Loucy (cell line): ENCODE measurements around the gene GRWD1.

Source experiments
- H2AFZ ChIP-seq: fragments of 200-600 bp; sonication (generic); 2 replicates; pipeline ENCODE4 v1.6.0; 2016; ENCODE audit warnings: antibody characterized with exemption, mild to moderate bottlenecking, low read length, moderate library complexity
- H3F3A ChIP-seq: fragments of 200-600 bp; 2 replicates; pipeline ENCODE4 v1.6.0; 2016; ENCODE audit warnings: antibody characterized with exemption, low read depth, mild to moderate bottlenecking
- H3K27me3 ChIP-seq: fragments of 200-600 bp; sonication (generic); 2 replicates; pipeline ENCODE4 v1.6.1; 2014; ENCODE audit warnings: low read length, mild to moderate bottlenecking; ENCODE audit not compliant: insufficient read depth, poor library complexity, severe bottlenecking
- H3K36me3 ChIP-seq: fragments of 200-600 bp; sonication (generic); 2 replicates; pipeline ENCODE4 v1.6.1; 2016; ENCODE audit warnings: low read length; ENCODE audit not compliant: insufficient read depth
- H3K4me1 ChIP-seq: fragments of 200-600 bp; sonication (generic); 2 replicates; pipeline ENCODE4 v1.5.1; 2014; ENCODE audit warnings: low read length, mild to moderate bottlenecking; ENCODE audit not compliant: insufficient read depth, poor library complexity, severe bottlenecking
- H3K4me2 ChIP-seq: fragments of 200-600 bp; sonication (generic); 2 replicates; pipeline ENCODE4 v1.6.0; 2014; ENCODE audit warnings: antibody characterized with exemption, low read length, low read depth, mild to moderate bottlenecking; ENCODE audit not compliant: poor library complexity, severe bottlenecking
- H3K4me3 ChIP-seq: fragments of 200-600 bp; sonication (generic); 2 replicates; pipeline ENCODE4 v1.5.1; 2014; ENCODE audit warnings: low read length, mild to moderate bottlenecking, mixed read lengths; ENCODE audit not compliant: poor library complexity, severe bottlenecking
- H3K79me2 ChIP-seq: fragments of 200-600 bp; sonication (generic); 2 replicates; pipeline ENCODE4 v1.6.1; 2014; ENCODE audit warnings: low read length; ENCODE audit not compliant: insufficient read depth
- H3K9ac ChIP-seq: fragments of 200-600 bp; sonication (generic); 2 replicates; pipeline ENCODE4 v1.6.0; 2014; ENCODE audit warnings: mild to moderate bottlenecking, low read depth, low read length, moderate library complexity; ENCODE audit not compliant: poor library complexity, severe bottlenecking
- H3K9me2 ChIP-seq: fragments of 200-600 bp; sonication (generic); replicated peaks from 2 replicates; pipeline ENCODE4 v1.6.1; 2016; ENCODE audit warnings: low read depth, low read length, mixed read lengths
- H3K9me3 ChIP-seq: fragments of 200-600 bp; sonication (generic); 2 replicates; pipeline ENCODE4 v1.6.1; 2014; ENCODE audit warnings: mild to moderate bottlenecking, antibody characterized with exemption, low read length, low read depth; ENCODE audit not compliant: insufficient read depth
- H4K20me1 ChIP-seq: fragments of 200-600 bp; sonication (generic); 2 replicates; pipeline ENCODE4 v1.6.0; 2014; ENCODE audit warnings: antibody characterized with exemption, low read length, mild to moderate bottlenecking; ENCODE audit not compliant: insufficient read depth, poor library complexity, severe bottlenecking
- EZH2phosphoT487 ChIP-seq: fragments of 200-600 bp; IDR thresholded peaks from 2 replicates; pipeline ENCODE4 v1.6.1; 2018; ENCODE audit warnings: antibody characterized with exemption, mild to moderate bottlenecking, moderate library complexity, borderline replicate concordance
- TF ChIP-seq, protein P1 (sequence below): fragments of 200-600 bp; sonication (generic); conservative IDR thresholded peaks from 2 replicates; pipeline ENCODE4 v1.5.1; 2014; ENCODE audit warnings: mild to moderate bottlenecking, antibody characterized with exemption, low read length

The GRWD1 gene

DNA sequence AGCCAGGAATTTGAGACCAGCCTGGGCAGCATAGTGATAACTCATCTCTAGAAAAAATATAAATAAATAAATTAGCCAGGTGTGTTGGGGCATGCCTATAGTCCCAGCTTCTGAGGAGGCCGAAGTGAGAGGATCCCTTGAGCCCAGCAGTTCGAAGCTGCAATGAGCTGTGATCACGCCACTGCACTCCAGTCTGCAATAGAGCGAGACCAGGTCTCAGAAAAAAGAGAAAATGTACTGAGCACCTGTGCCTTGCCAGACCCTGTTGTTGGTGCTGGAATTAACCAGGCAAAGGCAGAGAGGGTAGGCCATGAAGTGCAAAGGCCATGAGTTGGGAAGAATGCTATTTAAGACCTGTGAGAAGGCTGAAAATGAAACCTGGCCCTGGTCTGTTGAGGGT, 26.1 kb downstream of the GRWD1 start:
- H4K20me1 ChIP-seq: peaks cover 33% of the 10 kb centered on the region

DNA sequence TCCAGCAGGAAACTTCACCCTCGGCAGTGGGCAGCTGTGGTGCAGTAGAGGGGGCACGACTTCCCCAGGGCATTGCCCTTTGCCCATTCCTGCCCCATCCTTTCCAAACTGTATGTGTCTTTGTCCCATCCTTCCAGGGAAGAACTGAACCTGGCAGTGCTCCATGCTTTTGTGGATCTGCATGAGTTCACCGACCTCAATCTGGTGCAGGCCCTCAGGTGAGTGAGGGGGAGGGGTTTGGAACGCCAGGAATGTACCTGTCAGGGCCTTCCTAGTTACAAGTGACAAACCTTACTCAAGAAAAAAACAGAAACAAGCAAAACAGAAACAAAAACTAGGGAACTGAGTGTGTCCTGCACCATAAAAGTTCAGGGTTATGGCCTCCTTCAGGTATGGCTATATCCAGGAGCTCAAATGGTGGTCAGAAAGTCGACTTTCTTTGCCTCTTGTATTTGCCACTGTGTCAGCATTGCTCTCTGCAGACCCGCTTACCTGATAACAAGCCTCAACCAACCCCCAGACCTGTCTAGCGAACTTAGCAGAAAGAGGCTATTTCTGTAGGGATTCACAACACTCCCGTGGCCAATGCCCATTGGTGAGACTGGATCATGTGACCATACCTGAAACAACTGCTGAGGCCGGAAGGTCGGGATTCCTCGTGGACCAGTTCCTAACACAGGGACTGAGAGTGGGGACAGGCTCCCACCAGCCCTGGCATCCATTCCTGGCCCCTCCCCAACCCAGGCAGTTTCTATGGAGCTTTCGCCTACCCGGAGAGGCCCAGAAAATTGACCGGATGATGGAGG, 27.6 kb downstream of the GRWD1 start:
- H2AFZ ChIP-seq: no peak overlapping the region
- H3K36me3 ChIP-seq: peaks cover 63% of the 10 kb centered on the region; the same call in 1 of the 2 replicates
- H4K20me1 ChIP-seq: peaks cover 33% of the 10 kb centered on the region
- H3K4me1 ChIP-seq: peaks cover 15% of the 10 kb centered on the region
- no peak overlapping the region for H3K4me3 ChIP-seq
- H3K27me3 ChIP-seq: no peaks in the 10 kb centered on the region
- H3K4me2 ChIP-seq: no peak overlapping the region
- no peak overlapping the region for H3K9ac ChIP-seq
- TF ChIP-seq, protein P1, sequence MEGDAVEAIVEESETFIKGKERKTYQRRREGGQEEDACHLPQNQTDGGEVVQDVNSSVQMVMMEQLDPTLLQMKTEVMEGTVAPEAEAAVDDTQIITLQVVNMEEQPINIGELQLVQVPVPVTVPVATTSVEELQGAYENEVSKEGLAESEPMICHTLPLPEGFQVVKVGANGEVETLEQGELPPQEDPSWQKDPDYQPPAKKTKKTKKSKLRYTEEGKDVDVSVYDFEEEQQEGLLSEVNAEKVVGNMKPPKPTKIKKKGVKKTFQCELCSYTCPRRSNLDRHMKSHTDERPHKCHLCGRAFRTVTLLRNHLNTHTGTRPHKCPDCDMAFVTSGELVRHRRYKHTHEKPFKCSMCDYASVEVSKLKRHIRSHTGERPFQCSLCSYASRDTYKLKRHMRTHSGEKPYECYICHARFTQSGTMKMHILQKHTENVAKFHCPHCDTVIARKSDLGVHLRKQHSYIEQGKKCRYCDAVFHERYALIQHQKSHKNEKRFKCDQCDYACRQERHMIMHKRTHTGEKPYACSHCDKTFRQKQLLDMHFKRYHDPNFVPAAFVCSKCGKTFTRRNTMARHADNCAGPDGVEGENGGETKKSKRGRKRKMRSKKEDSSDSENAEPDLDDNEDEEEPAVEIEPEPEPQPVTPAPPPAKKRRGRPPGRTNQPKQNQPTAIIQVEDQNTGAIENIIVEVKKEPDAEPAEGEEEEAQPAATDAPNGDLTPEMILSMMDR: no peak
- TF ChIP-seq EZH2phosphoT487: no peak
- H3K9me3 ChIP-seq: no peaks in the 10 kb centered on the region
- H3K9me2 ChIP-seq: no peaks in the 10 kb centered on the region
- no peaks in the 10 kb centered on the region for H3F3A ChIP-seq
- H3K79me2 ChIP-seq: peaks cover 41% of the 10 kb centered on the region

More for the DNA sequence above, 26.1 kb downstream of the GRWD1 start:
- Histone ChIP-seq H2AFZ (no peak overlapping the region), H3K9me2 (no peaks in the 10 kb centered on the region), H3K36me3 (peaks cover 56% of the 10 kb centered on the region; the same call in 1 of the 2 replicates), H3K9ac (no peak overlapping the region), H3K4me3 (no peak overlapping the region), H3K79me2 (peaks cover 41% of the 10 kb centered on the region), H3K4me1 (peaks cover 18% of the 10 kb centered on the region), H3K4me2 (no peak overlapping the region), H3K27me3 (no peaks in the 10 kb centered on the region), H3F3A (no peaks in the 10 kb centered on the region), H3K9me3 (no peaks in the 10 kb centered on the region)
- TF ChIP-seq, protein P1: no peak
- no peak for TF ChIP-seq EZH2phosphoT487

DNA sequence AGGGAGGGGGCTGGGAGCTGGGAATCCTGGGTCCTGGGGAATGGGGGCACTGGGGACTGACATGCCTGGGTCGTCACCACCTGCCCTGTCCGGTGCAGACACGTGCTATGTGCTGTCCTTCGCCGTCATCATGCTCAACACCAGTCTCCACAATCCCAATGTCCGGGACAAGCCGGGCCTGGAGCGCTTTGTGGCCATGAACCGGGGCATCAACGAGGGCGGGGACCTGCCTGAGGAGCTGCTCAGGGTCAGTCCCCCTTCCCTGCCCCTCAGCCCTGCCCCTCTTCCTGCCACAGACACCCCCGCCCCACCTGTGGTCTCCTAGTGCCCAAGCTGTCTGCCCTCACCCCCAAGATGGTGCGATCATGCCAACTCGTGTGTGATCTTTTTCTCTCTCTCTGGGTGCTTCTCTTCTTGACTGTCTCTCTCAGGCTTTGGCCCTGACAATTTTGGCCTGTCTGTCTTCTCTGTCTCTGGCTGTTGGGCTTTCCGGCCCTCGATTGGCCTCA, 28.4 kb downstream of the GRWD1 start:
- no peaks in the 10 kb centered on the region for H3K9me3 ChIP-seq
- H3K9me2 ChIP-seq: no peaks in the 10 kb centered on the region
- peaks cover 67% of the 10 kb centered on the region; the same call in 1 of the 2 replicates for H3K36me3 ChIP-seq
- no peak overlapping the region for H3K4me3 ChIP-seq
- no peak overlapping the region for H2AFZ ChIP-seq
- H3K4me1 ChIP-seq: peaks cover 13% of the 10 kb centered on the region
- no peaks in the 10 kb centered on the region for H3K27me3 ChIP-seq
- H3K79me2 ChIP-seq: peaks cover 41% of the 10 kb centered on the region
- no peak overlapping the region for H3K4me2 ChIP-seq
- TF ChIP-seq EZH2phosphoT487: no peak
- TF ChIP-seq, protein P1: no peak
- H3F3A ChIP-seq: no peaks in the 10 kb centered on the region
- H3K9ac ChIP-seq: no peak overlapping the region
- H4K20me1 ChIP-seq: peaks cover 33% of the 10 kb centered on the region
